ENCODE data around the gene LMTK3.
A peak's percentile ranks its signal among the peaks of the same experiment; 100 is the strongest.
"Not testable (repeated sequence)": the region's sequence is repeated elsewhere in the genome, so short reads cannot be mapped to it uniquely, and the experiment has no call there.

The LMTK3 gene

GRCh38 chr19:48498595-48499311, 12.9 kb downstream of the LMTK3 start:
- in situ Hi-C loops (cut with HindIII; ENCODE audit: low pct_unique_long_range_greater_than_20kb, low sequenced_read_pairs), result no loop called here
- no peak for TF ChIP-seq JUND (IDR thresholded peaks at IDR 0.05; ENCODE audit: low read depth)

DNA sequence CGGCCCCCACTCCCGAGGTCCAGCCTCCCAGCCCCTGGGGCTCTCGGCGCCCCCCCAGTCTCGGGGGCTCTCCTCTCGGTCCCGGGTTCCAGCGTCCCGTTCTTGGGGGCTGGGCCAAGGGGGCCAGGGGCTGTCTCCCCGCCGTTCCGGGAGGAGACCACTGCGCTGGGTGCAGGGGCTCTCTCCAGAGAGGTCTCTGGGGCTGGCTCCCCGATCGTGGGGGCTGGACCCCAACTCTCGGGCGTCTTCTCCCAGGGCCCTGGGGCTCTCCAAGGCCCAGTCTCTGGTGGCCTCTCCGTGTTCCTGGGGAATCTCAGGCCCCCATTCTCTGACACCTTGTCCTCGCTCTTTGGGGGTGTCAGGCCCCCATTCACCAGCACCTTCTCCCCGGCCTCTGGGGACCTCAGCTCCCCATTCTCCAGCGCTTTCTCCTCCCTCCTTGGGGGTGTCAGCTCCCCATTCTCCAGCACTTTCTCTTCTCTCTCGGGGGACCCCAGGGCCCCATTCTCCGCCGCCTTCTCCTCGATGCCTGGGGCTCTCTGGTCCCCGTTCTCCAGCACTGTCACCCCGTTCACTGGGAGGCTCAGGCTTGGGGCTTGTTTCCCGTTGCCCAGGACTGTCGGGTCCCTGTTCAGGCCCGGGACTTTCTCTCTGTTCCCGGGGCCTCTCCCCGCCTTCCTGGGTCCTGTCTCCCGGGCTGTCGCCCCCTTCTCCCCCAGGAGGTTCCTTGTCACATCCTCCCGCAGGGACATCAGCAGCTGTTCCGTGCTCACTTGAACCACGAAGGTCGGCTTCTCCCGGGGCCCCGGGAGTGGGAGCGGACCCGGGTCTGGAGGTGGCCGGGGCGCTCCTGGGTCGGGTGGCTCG, 13.7 kb downstream of the LMTK3 start:
- TF ChIP-seq JUND (IDR thresholded peaks at IDR 0.05; ENCODE audit: low read depth), result no peak
- no peak for DNase-seq (ENCODE audit: low read depth in 1 of 2, low spot score in 1 of 2)
- in situ Hi-C loops (cut with HindIII; ENCODE audit: low pct_unique_long_range_greater_than_20kb, low sequenced_read_pairs), result no loop called here

More at GRCh38 chr19:48498595-48499311, 12.9 kb downstream of the LMTK3 start:
- DNase-seq (ENCODE audit: low read depth in 1 of 2, low spot score in 1 of 2), result no peak

DNA sequence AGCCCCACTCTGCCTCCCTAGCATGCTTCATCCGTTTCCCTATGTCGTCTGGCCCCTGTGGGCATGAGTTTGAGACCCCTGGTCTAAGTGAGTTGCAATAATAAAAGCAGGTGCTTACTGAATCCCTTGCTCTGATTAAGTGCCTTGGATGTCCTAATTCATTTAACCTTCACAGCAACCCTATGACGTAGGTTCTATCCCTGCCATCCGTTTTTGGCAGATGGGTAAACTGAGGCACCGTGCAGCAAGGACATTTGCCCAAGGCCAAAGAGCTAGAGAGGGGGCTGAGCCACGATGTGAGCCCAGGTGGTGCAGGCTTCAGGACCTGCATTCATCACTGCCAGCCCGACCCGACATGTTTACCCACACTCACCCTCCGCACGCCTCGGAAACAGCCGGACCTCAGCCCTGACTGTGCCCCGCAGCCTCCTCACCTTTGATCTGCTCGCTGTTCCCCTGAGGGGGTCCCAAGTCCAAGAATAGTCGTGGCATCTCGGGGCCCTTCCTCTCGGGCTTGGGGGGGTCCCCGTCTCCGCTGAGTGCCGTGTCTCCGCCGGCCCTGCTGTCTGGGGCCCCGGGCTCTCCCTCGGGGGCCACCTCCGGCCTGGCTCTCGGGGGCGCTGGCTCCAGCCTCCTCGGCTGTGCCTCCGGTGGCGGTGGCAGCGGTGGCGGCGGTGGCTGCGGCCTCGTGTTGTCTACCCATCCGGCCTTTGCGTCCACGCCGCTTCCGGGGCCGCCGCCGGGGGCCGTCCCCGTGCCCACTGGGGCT, 14.5 kb downstream of the LMTK3 start:
- in situ Hi-C loops (cut with HindIII; ENCODE audit: low pct_unique_long_range_greater_than_20kb, low sequenced_read_pairs), result no loop called here
- DNase-seq (ENCODE audit: low read depth in 1 of 2, low spot score in 1 of 2), result no peak
- TF ChIP-seq JUND (IDR thresholded peaks at IDR 0.05; ENCODE audit: low read depth), result no peak

GRCh38 chr19:48495396-48495795, 16.2 kb downstream of the LMTK3 start:
- TF ChIP-seq JUND (IDR thresholded peaks at IDR 0.05; ENCODE audit: low read depth), result no peak
- in situ Hi-C loops (cut with HindIII; ENCODE audit: low pct_unique_long_range_greater_than_20kb, low sequenced_read_pairs), result no loop called here
- no peak for DNase-seq (ENCODE audit: low read depth in 1 of 2, low spot score in 1 of 2)

- TF ChIP-seq JUND (IDR thresholded peaks at IDR 0.05; ENCODE audit: low read depth), result no peak
- DNase-seq (ENCODE audit: low read depth in 1 of 2, low spot score in 1 of 2), result no peak
- in situ Hi-C loops (cut with HindIII; ENCODE audit: low pct_unique_long_range_greater_than_20kb, low sequenced_read_pairs), result no loop called here
These were observed 17.8 kb downstream of the LMTK3 start for GRCh38 chr19:48493718-48494401.

DNA sequence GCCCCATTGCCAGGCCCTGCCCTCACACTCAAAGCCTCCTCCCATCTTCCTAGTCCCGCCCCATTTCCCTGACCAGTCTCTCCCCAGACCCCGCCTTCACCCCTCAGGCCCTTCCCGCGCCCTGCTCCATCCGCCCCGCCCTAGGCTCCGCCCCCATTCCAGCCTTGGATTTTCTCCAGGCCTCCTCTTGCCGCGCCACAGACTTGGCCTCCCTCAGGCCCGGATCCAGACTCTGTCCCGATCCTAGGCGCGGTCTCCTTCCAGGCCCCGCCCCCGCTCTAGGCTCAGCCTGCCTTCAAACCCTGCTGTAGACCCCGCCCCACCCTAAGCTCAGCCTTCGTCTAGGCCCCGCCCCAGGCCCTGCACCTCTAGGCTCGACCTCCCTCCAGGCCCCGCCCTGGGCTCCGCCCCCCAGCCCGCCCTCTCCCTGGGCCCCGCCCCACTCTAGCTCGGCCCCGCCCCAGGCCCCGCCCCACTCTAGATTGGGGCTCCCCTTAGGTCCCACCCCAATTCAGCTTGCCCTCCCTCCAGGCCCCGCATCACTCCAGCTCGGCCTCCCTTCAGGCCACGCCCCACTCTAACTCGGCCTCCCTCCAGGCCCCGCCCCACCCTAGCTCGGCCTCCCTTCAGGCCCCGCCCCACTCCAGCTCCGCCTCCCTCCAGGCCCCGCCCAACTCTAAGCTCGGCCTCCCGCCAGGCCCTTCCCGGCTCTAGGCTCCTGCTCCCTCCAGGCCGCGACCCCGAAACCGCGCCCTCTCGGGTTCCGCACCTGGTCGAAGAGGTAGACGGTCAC, 18.5 kb downstream of the LMTK3 start:
- in situ Hi-C loops (cut with HindIII; ENCODE audit: low pct_unique_long_range_greater_than_20kb, low sequenced_read_pairs), result no loop called here
- peak; percentile 76 to 98 for DNase-seq (ENCODE audit: low read depth in 1 of 2, low spot score in 1 of 2)
- no peak for TF ChIP-seq JUND (IDR thresholded peaks at IDR 0.05; ENCODE audit: low read depth)

- TF ChIP-seq JUND (IDR thresholded peaks at IDR 0.05; ENCODE audit: low read depth), result no peak
These were observed 19.9 kb downstream of the LMTK3 start for GRCh38 chr19:48491793-48492123.

GRCh38 chr19:48490981-48491792, 20.4 kb downstream of the LMTK3 start:
- no peak for TF ChIP-seq JUND (IDR thresholded peaks at IDR 0.05; ENCODE audit: low read depth)
- DNase-seq (ENCODE audit: low read depth in 1 of 2, low spot score in 1 of 2), result peak; percentile 69 to 76
- in situ Hi-C loops (cut with HindIII; ENCODE audit: low pct_unique_long_range_greater_than_20kb, low sequenced_read_pairs), result no loop called here

More at GRCh38 chr19:48491793-48492123, 19.9 kb downstream of the LMTK3 start:
- no peak for DNase-seq (ENCODE audit: low read depth in 1 of 2, low spot score in 1 of 2)
- in situ Hi-C loops (cut with HindIII; ENCODE audit: low pct_unique_long_range_greater_than_20kb, low sequenced_read_pairs), result no loop called here

DNA sequence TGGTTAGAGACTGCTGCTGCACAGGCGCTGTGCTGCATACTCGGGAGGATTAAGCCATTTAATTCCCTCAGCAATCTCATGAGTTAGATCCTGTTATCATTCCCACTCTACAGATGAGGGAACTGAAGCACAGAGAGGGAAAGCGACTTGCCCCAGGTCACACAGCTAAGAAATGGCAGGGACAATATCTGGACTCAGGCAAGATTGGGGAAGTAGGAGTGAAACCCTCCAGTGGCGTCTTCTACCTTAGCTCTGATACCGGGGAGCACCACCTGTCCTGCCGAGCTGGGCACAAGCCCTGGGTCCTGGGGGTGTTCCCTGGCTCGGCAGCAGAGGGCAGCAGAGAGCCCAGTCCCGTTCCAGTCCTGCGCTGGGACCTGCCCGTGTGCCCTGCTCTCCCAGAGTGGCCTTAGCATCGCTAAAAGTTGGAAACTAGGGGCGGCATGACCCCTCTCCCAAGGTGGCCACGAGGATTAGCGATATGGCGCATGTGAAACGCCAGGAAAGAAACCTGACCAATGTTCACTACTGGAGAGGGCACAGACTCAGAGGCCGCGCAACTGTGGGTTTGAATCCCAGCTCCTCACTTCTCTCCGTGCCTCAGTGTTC, 21.9 kb downstream of the LMTK3 start:
- in situ Hi-C loops (cut with HindIII; ENCODE audit: low pct_unique_long_range_greater_than_20kb, low sequenced_read_pairs), result no loop called here
- TF ChIP-seq JUND (IDR thresholded peaks at IDR 0.05; ENCODE audit: low read depth), result no peak
- DNase-seq (ENCODE audit: low read depth in 1 of 2, low spot score in 1 of 2), result peak; percentile 57 to 78

DNA sequence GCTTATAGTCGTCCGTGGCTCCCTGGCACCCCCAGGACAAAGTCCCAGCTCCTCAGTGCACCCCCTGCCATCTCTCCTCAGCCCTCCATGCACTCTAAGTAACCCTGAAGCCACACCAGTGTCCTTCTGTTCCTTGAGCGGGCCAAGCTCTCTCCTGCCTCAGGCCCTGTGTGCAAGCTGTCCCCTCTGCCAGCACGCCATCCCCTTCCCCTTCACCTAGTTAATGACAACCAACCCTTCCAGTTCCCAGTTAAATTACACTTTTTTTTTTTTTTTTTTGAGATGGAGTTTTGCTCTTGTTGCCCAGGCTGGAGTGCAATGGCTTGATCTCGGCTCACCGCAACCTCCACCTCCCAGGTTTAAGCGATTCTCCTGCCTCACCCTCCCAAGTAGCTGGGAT, 23.2 kb downstream of the LMTK3 start:
- in situ Hi-C loops (cut with HindIII; ENCODE audit: low pct_unique_long_range_greater_than_20kb, low sequenced_read_pairs); DNase-seq (ENCODE audit: low read depth in 1 of 2, low spot score in 1 of 2): not testable (repeated sequence)

All from T47D (cell line).